ENCODE measurements around the gene KRT3. TPM values are rescaled to one million over a fixed set of nuclear protein-coding genes. Genes with fewer than 3 reads are reported as not detected.

KRT3 gene
- total and polyA plus RNA-seq, 9 of the 15 experiments (the other 6 are each of a cell fraction or from before 2014, with no cell fraction given), result not detected

DNA sequence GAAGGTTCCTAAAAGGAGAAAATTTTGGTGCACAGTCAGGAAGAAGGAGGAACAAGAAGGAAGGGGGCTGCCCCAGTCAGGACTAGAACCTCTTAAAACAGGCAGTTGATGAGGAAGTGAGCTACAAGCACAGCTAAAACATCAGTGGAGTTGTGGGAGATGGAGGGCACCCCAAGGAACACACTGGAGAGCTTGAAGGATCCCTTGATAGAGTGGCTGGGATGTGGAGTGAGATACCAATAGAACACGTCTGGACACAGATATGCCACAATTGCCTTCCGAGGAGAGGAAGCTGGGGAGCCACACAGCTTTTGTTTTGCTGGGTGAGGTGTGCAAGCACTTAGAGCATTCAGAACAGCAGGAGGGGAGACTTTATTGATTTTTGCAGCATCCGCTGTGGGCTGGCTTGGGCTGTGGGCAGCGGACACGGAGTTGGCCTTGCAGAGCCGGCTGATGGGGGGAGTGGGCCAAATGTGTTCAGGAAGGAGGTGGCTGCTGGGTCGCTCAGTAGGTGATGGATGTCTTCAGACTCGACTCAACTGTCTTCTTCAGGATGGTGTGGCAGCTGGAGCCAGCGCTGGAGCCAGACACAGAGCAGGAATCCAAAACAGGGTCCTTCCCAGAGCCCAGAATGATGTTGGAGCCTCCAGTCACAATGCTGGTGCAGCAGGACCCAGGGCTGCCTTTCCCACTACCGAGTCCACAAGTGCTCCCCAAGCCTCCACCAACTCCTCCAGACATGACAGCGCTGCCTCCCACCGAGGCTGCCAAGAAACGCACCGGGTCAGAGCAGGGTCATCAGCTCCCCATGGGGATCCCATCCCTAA lies 42.9 kb upstream of the KRT3 start (continued):
- TF ChIP-seq SIN3A (IDR thresholded peaks at IDR 0.05; ENCODE audit: borderline replicate concordance in 2 of 2, control insufficient read depth in 1 of 2, low read depth in 2 of 2, low read length in 2 of 2), result no peak
- TF ChIP-seq REST (IDR thresholded peaks at IDR 0.05; ENCODE audit: borderline replicate concordance), result 0 out of 2 replicates have a peak, but pooled peaks have one; percentile 5
- no peak for TF ChIP-seq REST (CRISPR knock-in tag; IDR thresholded peaks at IDR 0.05; ENCODE audit: low read depth)
